Neural progenitor cell (in vitro differentiated cells): ENCODE measurements around the gene SERGEF.

Source experiments
- EZH2 ChIP-seq: fragments of 200-600 bp; sonication (generic); IDR thresholded peaks from 2 replicates; pipeline ENCODE4 v1.6.1; 2017; ENCODE audit warnings: antibody characterized with exemption, mild to moderate bottlenecking, moderate library complexity
- EZH2phosphoT487 ChIP-seq: fragments of 200-600 bp; sonication (generic); IDR thresholded peaks from 2 replicates; pipeline ENCODE4 v1.6.1; 2017; ENCODE audit warnings: antibody characterized with exemption
- TF ChIP-seq, protein P1 (sequence below): fragments of 200-600 bp; sonication (generic); IDR thresholded peaks from 2 replicates; pipeline ENCODE4 v1.5.1; 2017; ENCODE audit warnings: antibody characterized with exemption, mild to moderate bottlenecking

DNA sequence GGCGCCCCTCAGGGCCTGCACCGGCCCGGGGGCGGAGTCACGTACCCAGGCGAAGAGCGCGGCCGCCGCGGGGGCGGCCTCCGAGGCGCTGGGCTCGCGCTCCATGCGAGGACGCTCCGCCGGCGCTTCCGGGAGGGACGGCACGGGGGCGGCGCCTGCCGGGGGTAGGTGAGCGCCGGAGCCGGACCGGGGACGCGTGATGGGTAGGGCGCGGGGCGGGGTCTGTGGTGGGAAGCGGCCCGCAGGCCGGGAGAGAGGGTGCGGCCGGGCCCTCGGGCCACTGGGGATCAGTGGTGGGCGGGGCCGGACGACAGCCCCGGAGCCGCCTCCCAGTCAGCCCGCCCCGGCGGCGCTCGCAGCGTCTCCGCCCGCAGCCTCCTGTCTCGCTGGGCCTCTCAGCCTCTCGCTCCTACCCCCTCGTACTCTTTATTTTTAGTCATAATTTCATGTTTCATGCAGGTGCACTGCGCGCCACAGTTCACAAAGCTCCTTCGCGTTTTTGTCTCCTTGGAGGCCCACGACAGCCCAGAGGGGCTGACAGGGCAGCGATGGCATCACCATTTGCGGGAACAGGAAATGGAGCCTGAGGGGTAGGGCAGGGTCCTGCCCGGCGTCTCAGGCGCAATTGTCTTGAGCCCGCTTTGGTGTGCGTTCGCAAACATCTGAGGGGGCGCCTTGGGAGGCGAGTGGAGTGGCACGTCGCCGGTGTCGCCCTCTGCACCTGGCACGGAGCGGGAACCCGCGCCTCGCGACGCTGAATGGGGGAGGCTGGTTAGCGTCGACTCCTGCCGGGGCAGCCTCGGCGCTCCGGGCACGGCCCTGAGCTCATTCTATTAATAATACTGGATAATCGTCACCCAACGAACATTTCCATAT is at the start of gene SERGEF:
- TF ChIP-seq, protein P1, sequence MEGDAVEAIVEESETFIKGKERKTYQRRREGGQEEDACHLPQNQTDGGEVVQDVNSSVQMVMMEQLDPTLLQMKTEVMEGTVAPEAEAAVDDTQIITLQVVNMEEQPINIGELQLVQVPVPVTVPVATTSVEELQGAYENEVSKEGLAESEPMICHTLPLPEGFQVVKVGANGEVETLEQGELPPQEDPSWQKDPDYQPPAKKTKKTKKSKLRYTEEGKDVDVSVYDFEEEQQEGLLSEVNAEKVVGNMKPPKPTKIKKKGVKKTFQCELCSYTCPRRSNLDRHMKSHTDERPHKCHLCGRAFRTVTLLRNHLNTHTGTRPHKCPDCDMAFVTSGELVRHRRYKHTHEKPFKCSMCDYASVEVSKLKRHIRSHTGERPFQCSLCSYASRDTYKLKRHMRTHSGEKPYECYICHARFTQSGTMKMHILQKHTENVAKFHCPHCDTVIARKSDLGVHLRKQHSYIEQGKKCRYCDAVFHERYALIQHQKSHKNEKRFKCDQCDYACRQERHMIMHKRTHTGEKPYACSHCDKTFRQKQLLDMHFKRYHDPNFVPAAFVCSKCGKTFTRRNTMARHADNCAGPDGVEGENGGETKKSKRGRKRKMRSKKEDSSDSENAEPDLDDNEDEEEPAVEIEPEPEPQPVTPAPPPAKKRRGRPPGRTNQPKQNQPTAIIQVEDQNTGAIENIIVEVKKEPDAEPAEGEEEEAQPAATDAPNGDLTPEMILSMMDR: no peak
- TF ChIP-seq EZH2 (peak; percentile 48), EZH2phosphoT487 (no peak)
